ENCODE data around the gene NOCT. TPM values are rescaled to one million over a fixed set of nuclear protein-coding genes. Genes with fewer than 3 reads are reported as not detected.

The NOCT gene
- total RNA-seq, 1 donor from 2014 or later: 5.1 TPM

Other genes with a start within 250 kb of the NOCT start
- 14.3 TPM for gene ELF2, start 161.4 kb downstream of the NOCT start, total RNA-seq